Panc1 (cell line): ENCODE measurements around the gene LHX3. TPM values are rescaled to one million over a fixed set of nuclear protein-coding genes. Genes with fewer than 3 reads are reported as not detected.

ENCODE experiments used
- ATAC-seq: fragments of 200-7000 bp; cut with Tn5 transposase; 2 replicates; pipeline ENCODE4 v1.9.1; 2020; ENCODE audit warnings: mild to moderate bottlenecking, moderate library complexity
- BruUV-seq: library from RNA; stranded (reverse); fragments of 400-500 nt; replicated peaks from 2 replicates; lab custom pipeline; 2021; lab: Mats Ljungman, UMichigan
- CTCF ChIA-PET: fragments of 300-600 bp; sonication (Branson Sonifier 250); formaldehyde crosslinking; loops from one replicate; lab custom pipeline; 2022; ENCODE audit warnings: antibody characterized with exemption; lab: Charles Lee
- POLR2A ChIA-PET: fragments of 300-600 bp; sonication (Branson Sonifier 250); formaldehyde crosslinking; loops from one replicate; lab custom pipeline; 2022; ENCODE audit warnings: antibody characterized with exemption; lab: Charles Lee
- DNase-seq: peaks from one replicate; pipeline ENCODE4 v3.0.0-alpha.2; 2010; ENCODE audit warnings: low read depth, low spot score
- H3K27ac ChIP-seq: 2 replicates; pipeline ENCODE4 v1.5.1; 2011; ENCODE audit warnings: mild to moderate bottlenecking, low read length, inconsistent platforms
- H3K27me3 ChIP-seq: fragments of 200-500 bp; sonication (Bioruptor generic); 2 replicates; pipeline ENCODE4 v1.6.0; 2014; ENCODE audit warnings: low read length, inconsistent platforms; ENCODE audit not compliant: control insufficient read depth, insufficient read depth
- H3K36me3 ChIP-seq: fragments of 200-500 bp; sonication (Bioruptor generic); 2 replicates; pipeline ENCODE4 v1.5.1; 2014; ENCODE audit warnings: inconsistent platforms, mild to moderate bottlenecking, low read length, moderate library complexity; ENCODE audit not compliant: control insufficient read depth, insufficient read depth
- H3K4me1 ChIP-seq: 2 replicates; pipeline ENCODE4 v1.5.1; 2011; ENCODE audit warnings: inconsistent platforms, mild to moderate bottlenecking, low read length, moderate library complexity; ENCODE audit not compliant: control insufficient read depth, insufficient read depth
- H3K4me3 ChIP-seq, 2 experiments: 2 replicates each; pipeline ENCODE4 v1.5.1; 2011 to 2012; ENCODE audit warnings: low read depth in 2 of 2, low read length in 2 of 2, mild to moderate bottlenecking in 2 of 2, inconsistent platforms in 1 of 2, moderate library complexity in 1 of 2
- H3K9me3 ChIP-seq: fragments of 200-500 bp; sonication (Bioruptor generic); 2 replicates; pipeline ENCODE4 v1.5.1; 2014; ENCODE audit warnings: low read depth, mild to moderate bottlenecking, inconsistent platforms, low read length, moderate library complexity; ENCODE audit not compliant: control insufficient read depth, insufficient read depth
- CTCF ChIP-seq: fragments of 450-650 bp; IDR thresholded peaks from 2 replicates; pipeline ENCODE4 v1.5.1; 2017; ENCODE audit warnings: mild to moderate bottlenecking
- POLR2AphosphoS5 ChIP-seq: IDR thresholded peaks from 2 replicates; pipeline ENCODE4 v1.6.1; 2012; ENCODE audit warnings: mild to moderate bottlenecking, low read depth, low read length, moderate library complexity
- SIN3A ChIP-seq: IDR thresholded peaks from 2 replicates; pipeline ENCODE4 v1.6.1; 2012; ENCODE audit warnings: low read depth, mild to moderate bottlenecking, low read length, moderate library complexity, borderline replicate concordance; ENCODE audit not compliant: insufficient read depth
- TCF7L2 ChIP-seq: IDR thresholded peaks from 2 replicates; pipeline ENCODE4 v1.6.1; 2011; ENCODE audit warnings: mild to moderate bottlenecking, low read depth, low read length, inconsistent platforms
- in situ Hi-C: cut with HindIII; loops from 2 replicates; pipeline ENCODE4 v1.10.0; 2016; ENCODE audit warnings: low sequenced_read_pairs, low pct_unique_long_range_greater_than_20kb
- intact Hi-C: fragments of 100-400 bp; cut with micrococcal nuclease; formaldehyde crosslinking; loops from one replicate; pipeline ENCODE4 v1.10.0; 2022; ENCODE audit not compliant: unreplicated experiment
- total RNA-seq: library from RNA; stranded (reverse); gene quantifications from one replicate; pipeline ENCODE4 v1.2.1, GENCODE V29; 2021; ENCODE audit not compliant: unreplicated experiment
- TF ChIP-seq, protein P1 (sequence below), 2 experiments: IDR thresholded peaks; 2 replicates each; pipeline ENCODE4 v1.6.1; 2011 to 2012; ENCODE audit warnings: low read depth in 2 of 2, control low read depth in 1 of 2, low read length in 1 of 2, mild to moderate bottlenecking in 1 of 2, moderate library complexity in 1 of 2; ENCODE audit not compliant: insufficient read depth in 1 of 2

LHX3 gene
- total RNA-seq, 1 experiment from 2014 or later: 0.13 TPM

- Histone ChIP-seq H3K27me3 (no peaks in the 10 kb centered on the region), H3K36me3 (peaks cover 4% of the 10 kb centered on the region; the same call in 1 of the 2 replicates), H3K9me3 (no peaks in the 10 kb centered on the region), H3K4me1 (peaks cover 15% of the 10 kb centered on the region), H3K4me3 (no peak overlapping the region), H3K27ac (no peak overlapping the region)
- CTCF ChIA-PET: interaction anchor here (0.6 kb wide), 1 partner anchor 1394 kb away, joined by 3 read pairs; no protein-coding TSS in a partner anchor
- intact Hi-C loops (no loop called here), in situ Hi-C loops (no loop called here)
- ATAC-seq (no peak), DNase-seq (no peak)
- BruUV-seq: no TSS peak
- POLR2A ChIA-PET: no interaction called here
- TF ChIP-seq SIN3A: no peak
- no peak for TF ChIP-seq POLR2AphosphoS5
- TF ChIP-seq TCF7L2: no peak
- TF ChIP-seq, protein P1, sequence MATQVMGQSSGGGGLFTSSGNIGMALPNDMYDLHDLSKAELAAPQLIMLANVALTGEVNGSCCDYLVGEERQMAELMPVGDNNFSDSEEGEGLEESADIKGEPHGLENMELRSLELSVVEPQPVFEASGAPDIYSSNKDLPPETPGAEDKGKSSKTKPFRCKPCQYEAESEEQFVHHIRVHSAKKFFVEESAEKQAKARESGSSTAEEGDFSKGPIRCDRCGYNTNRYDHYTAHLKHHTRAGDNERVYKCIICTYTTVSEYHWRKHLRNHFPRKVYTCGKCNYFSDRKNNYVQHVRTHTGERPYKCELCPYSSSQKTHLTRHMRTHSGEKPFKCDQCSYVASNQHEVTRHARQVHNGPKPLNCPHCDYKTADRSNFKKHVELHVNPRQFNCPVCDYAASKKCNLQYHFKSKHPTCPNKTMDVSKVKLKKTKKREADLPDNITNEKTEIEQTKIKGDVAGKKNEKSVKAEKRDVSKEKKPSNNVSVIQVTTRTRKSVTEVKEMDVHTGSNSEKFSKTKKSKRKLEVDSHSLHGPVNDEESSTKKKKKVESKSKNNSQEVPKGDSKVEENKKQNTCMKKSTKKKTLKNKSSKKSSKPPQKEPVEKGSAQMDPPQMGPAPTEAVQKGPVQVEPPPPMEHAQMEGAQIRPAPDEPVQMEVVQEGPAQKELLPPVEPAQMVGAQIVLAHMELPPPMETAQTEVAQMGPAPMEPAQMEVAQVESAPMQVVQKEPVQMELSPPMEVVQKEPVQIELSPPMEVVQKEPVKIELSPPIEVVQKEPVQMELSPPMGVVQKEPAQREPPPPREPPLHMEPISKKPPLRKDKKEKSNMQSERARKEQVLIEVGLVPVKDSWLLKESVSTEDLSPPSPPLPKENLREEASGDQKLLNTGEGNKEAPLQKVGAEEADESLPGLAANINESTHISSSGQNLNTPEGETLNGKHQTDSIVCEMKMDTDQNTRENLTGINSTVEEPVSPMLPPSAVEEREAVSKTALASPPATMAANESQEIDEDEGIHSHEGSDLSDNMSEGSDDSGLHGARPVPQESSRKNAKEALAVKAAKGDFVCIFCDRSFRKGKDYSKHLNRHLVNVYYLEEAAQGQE (IDR thresholded peaks at IDR 0.05; ENCODE audit: insufficient read depth in 1 of 2, low read depth in 2 of 2, low read length in 1 of 2): no peak
- no peak for TF ChIP-seq CTCF
Measured at GRCh38 chr9:136247947-136248637, 43.2 kb upstream of the LHX3 start.

DNA sequence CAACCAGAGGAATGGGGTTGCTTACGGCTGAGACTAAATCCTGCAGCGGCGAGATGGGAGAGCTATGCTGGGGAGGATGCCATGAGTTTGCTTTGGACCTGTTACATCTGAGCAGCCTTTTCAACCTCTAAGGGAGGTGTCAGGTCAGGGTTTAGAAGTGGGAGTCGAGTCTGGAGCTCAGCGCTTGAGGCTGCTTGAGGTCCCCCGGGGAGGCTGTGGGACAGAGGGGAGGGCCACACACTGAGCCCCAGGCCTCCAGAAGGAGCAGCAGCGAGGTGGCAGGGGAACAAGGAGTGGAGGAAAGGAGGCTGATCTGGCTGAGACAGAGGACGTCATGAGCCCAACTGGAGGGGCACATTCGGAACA is 42.6 kb upstream of the LHX3 start:
- H3K9me3 ChIP-seq: no peaks in the 10 kb centered on the region
- no peaks in the 10 kb centered on the region for H3K27me3 ChIP-seq
- peaks cover 4% of the 10 kb centered on the region; the same call in 1 of the 2 replicates for H3K36me3 ChIP-seq
- TF ChIP-seq, protein P1 (IDR thresholded peaks at IDR 0.05; ENCODE audit: insufficient read depth in 1 of 2, low read depth in 2 of 2, low read length in 1 of 2): no peak
- TF ChIP-seq TCF7L2 (no peak), CTCF (no peak), POLR2AphosphoS5 (no peak), SIN3A (no peak)
- no TSS peak for BruUV-seq
- no peak overlapping the region for H3K27ac ChIP-seq
- ATAC-seq (no peak), DNase-seq (no peak)
- ChIA-PET POLR2A (no interaction called here), CTCF (interaction anchor here (0.6 kb wide), 1 partner anchor 1394 kb away, joined by 3 read pairs; no protein-coding TSS in a partner anchor)
- H3K4me3 ChIP-seq: no peak overlapping the region
- intact Hi-C loops (no loop called here), in situ Hi-C loops (no loop called here)
- peaks cover 15% of the 10 kb centered on the region for H3K4me1 ChIP-seq
